C4-2B (cell line): ENCODE data around the gene RDX.

ENCODE experiments used
- CTCF ChIP-seq: fragments of 450-650 bp; conservative IDR thresholded peaks from 2 replicates; pipeline ENCODE4 v1.5.1; 2017; ENCODE audit warnings: mild to moderate bottlenecking
- ZFX ChIP-seq: fragments of 450-650 bp; IDR thresholded peaks from 2 replicates; pipeline ENCODE4 v1.6.1; 2017

DNA sequence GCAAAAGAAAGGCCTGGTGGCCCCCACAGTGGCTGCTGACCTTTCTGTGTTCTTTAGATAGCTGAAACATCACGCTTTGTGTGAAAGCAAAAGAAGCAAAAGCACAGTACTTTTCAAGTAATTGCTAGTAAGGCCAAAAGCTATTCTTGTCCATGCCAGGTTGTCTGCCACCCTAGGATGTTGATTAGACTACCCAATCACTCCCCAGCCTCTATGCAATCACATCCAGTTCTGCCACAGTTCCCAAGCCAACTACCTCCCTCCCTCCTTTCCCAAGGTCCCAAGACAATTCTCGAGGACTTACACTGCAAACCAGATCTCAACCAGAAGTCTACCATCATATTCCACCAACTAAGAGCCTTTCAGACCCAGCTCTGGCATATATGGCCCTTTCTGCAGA lies 46.2 kb downstream of the RDX start:
- TF ChIP-seq CTCF (no peak), ZFX (no peak)
